Adipocyte (in vitro differentiated cells): ENCODE results near the gene GRIA1.

Experiments
- DNase-seq: peaks from one replicate; pipeline ENCODE4 v3.0.0-alpha.2; 2015; ENCODE audit warnings: low read depth
- H3K27me3 ChIP-seq: replicated peaks from 2 replicates; pipeline ENCODE4 v1.7.0; 2013; ENCODE audit warnings: mild to moderate bottlenecking, low read length, moderate library complexity; ENCODE audit not compliant: control insufficient read depth, insufficient read depth
- H3K36me3 ChIP-seq: 2 replicates; pipeline ENCODE4 v1.7.0; 2013; ENCODE audit warnings: low read length, mild to moderate bottlenecking, moderate library complexity; ENCODE audit not compliant: control insufficient read depth, insufficient read depth, severe bottlenecking
- H3K4me1 ChIP-seq: 2 replicates; pipeline ENCODE4 v1.7.0; 2013; ENCODE audit warnings: mild to moderate bottlenecking, low read length, moderate library complexity; ENCODE audit not compliant: control insufficient read depth, insufficient read depth
- H3K4me3 ChIP-seq: 2 replicates; pipeline ENCODE4 v1.7.0; 2013; ENCODE audit warnings: mild to moderate bottlenecking, low read length, moderate library complexity
- H3K9ac ChIP-seq: 2 replicates; pipeline ENCODE4 v1.7.0; 2013; ENCODE audit warnings: mild to moderate bottlenecking, low read length, moderate library complexity
- H3K9me3 ChIP-seq: 2 replicates; pipeline ENCODE4 v1.7.0; 2013; ENCODE audit warnings: mild to moderate bottlenecking, low read length, moderate library complexity; ENCODE audit not compliant: control insufficient read depth

Gene GRIA1

DNA sequence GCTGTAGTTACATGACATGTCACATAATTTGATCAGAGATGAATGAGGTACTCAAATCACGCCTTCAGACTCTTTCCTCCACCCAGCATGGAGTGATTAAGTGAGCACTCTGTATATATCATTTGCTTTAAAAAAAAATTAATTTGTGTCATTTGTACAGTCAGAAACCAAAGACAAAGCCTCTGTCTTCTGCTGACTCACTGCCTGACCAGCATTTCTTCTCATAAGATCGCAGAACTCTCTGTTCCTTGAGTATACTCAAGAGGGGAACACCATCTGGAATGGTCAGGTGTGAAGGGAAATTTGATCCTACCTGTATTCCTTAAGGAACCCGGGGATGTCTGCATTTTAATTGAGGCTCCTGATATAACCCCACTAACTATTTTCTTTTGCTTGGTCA, 293.8 kb downstream of the GRIA1 start:
- no peaks in the 10 kb centered on the region for H3K27me3 ChIP-seq
- no peak for DNase-seq
- no peak overlapping the region for H3K4me3 ChIP-seq
- H3K4me1 ChIP-seq: no peaks in the 10 kb centered on the region
- H3K36me3 ChIP-seq: no peaks in the 10 kb centered on the region
- no peak overlapping the region for H3K9ac ChIP-seq
- H3K9me3 ChIP-seq: no peaks in the 10 kb centered on the region

- no peaks in the 10 kb centered on the region for H3K4me1 ChIP-seq
- H3K36me3 ChIP-seq: no peaks in the 10 kb centered on the region
- DNase-seq: no peak
- H3K4me3 ChIP-seq: no peak overlapping the region
- H3K9me3 ChIP-seq: no peaks in the 10 kb centered on the region
- no peaks in the 10 kb centered on the region for H3K27me3 ChIP-seq
- no peak overlapping the region for H3K9ac ChIP-seq
These were observed 300.9 kb downstream of the GRIA1 start for GRCh38 chr5:153791339-153791738.

DNA sequence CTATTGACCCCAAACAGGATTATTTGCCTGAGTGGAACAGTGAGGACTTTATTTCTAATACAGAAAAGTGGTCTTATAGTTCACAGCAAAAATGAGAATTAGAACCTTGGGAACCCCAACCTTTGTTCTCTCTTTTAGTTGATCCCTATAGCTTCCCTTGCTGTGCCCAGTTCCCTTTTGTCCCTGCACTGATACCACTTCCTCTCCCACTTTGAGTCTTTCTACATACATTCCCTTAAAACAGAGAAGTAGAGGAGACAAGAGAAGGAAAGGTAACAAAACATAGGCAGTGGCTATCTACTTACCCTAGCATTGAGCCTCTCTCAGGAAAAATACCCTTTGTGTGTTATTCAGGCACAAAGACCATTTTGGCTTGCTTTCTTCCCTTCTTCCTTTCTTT, 301.8 kb downstream of the GRIA1 start:
- Histone ChIP-seq H3K4me1 (no peaks in the 10 kb centered on the region), H3K4me3 (no peak overlapping the region), H3K36me3 (no peaks in the 10 kb centered on the region), H3K27me3 (no peaks in the 10 kb centered on the region), H3K9me3 (no peaks in the 10 kb centered on the region), H3K9ac (no peak overlapping the region)
- no peak for DNase-seq

- no peaks in the 10 kb centered on the region for H3K27me3 ChIP-seq
- DNase-seq: no peak
- no peaks in the 10 kb centered on the region for H3K9me3 ChIP-seq
- H3K4me3 ChIP-seq: no peak overlapping the region
- no peaks in the 10 kb centered on the region for H3K4me1 ChIP-seq
- no peak overlapping the region for H3K9ac ChIP-seq
- no peaks in the 10 kb centered on the region for H3K36me3 ChIP-seq
These were observed 303.2 kb downstream of the GRIA1 start for GRCh38 chr5:153793699-153794098.

GRCh38 chr5:153794327-153794726, 303.9 kb downstream of the GRIA1 start:
- Histone ChIP-seq H3K9me3 (no peaks in the 10 kb centered on the region), H3K4me3 (no peak overlapping the region), H3K9ac (no peak overlapping the region), H3K4me1 (no peaks in the 10 kb centered on the region), H3K27me3 (no peaks in the 10 kb centered on the region), H3K36me3 (no peaks in the 10 kb centered on the region)
- DNase-seq: no peak

DNA sequence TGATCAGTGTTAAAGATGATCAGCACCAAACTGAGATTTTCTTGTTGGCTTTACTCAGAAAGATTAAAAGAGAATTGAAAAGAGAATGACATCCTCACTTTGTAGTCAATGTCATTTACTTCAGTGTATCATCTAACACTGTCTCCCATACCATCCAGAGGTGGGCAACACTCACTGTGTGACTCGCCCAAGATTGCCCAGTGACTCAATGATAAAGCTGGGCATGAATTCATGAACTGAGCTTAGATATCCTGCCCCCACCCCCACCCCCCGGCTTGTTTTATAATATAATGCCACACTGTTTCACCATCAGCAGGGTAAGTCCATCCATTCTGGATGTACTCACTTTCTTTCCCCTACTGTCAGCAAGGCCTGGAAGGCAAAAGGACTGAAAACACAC, 306.1 kb downstream of the GRIA1 start:
- H3K4me3 ChIP-seq: no peak overlapping the region
- H3K9me3 ChIP-seq: no peaks in the 10 kb centered on the region
- DNase-seq: no peak
- no peaks in the 10 kb centered on the region for H3K36me3 ChIP-seq
- H3K9ac ChIP-seq: no peak overlapping the region
- H3K27me3 ChIP-seq: no peaks in the 10 kb centered on the region
- no peaks in the 10 kb centered on the region for H3K4me1 ChIP-seq

DNA sequence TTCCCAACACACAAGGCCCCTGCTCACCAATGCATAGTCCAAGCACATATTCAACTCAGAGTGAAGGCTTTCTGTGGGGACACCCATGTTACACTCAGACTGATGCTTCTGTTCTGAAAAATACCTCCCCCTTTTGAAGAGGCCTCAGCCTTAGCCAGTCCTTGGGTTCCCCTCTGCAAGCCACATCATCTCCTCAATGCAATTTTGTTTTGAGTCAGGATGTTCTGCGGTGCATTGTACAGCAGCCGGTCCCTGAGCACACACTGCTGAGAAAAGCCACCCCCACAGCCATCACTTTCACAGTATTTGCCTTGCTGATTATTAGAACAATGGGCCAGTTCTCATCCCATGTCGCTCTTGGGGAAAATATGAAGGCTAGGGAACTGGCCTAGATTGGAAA, 307.0 kb downstream of the GRIA1 start:
- DNase-seq: no peak
- no peak overlapping the region for H3K9ac ChIP-seq
- no peak overlapping the region for H3K4me3 ChIP-seq

GRCh38 chr5:153798830-153799229, 308.4 kb downstream of the GRIA1 start:
- no peaks in the 10 kb centered on the region for H3K36me3 ChIP-seq
- no peaks in the 10 kb centered on the region for H3K27me3 ChIP-seq
- no peaks in the 10 kb centered on the region for H3K4me1 ChIP-seq
- no peak overlapping the region for H3K9ac ChIP-seq
- no peaks in the 10 kb centered on the region for H3K9me3 ChIP-seq
- no peak for DNase-seq
- H3K4me3 ChIP-seq: no peak overlapping the region

More for the DNA sequence above, 307.0 kb downstream of the GRIA1 start:
- H3K4me1 ChIP-seq: no peaks in the 10 kb centered on the region
- no peaks in the 10 kb centered on the region for H3K9me3 ChIP-seq
- no peaks in the 10 kb centered on the region for H3K27me3 ChIP-seq
- no peaks in the 10 kb centered on the region for H3K36me3 ChIP-seq

DNA sequence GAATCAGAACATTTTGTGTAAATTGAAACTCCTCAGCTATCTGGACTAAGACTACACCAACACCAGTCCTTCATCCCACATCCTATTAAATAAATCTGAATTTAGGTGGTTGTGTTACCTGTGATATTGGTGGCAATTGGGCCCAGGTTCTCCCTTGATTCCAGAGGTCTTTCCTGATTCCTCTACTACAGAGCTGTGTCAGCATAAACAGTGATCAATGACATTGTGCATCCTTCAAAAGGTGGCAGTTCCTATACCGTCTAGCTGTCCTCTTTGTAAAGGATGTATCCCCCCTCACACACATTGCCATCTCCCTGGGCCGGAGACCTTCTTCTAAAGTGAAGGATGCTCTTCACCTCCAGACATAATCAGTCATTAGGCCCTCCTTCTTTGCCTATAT, 309.0 kb downstream of the GRIA1 start:
- Histone ChIP-seq H3K4me3 (no peak overlapping the region), H3K36me3 (no peaks in the 10 kb centered on the region), H3K9me3 (no peaks in the 10 kb centered on the region), H3K27me3 (no peaks in the 10 kb centered on the region), H3K9ac (no peak overlapping the region), H3K4me1 (no peaks in the 10 kb centered on the region)
- no peak for DNase-seq

DNA sequence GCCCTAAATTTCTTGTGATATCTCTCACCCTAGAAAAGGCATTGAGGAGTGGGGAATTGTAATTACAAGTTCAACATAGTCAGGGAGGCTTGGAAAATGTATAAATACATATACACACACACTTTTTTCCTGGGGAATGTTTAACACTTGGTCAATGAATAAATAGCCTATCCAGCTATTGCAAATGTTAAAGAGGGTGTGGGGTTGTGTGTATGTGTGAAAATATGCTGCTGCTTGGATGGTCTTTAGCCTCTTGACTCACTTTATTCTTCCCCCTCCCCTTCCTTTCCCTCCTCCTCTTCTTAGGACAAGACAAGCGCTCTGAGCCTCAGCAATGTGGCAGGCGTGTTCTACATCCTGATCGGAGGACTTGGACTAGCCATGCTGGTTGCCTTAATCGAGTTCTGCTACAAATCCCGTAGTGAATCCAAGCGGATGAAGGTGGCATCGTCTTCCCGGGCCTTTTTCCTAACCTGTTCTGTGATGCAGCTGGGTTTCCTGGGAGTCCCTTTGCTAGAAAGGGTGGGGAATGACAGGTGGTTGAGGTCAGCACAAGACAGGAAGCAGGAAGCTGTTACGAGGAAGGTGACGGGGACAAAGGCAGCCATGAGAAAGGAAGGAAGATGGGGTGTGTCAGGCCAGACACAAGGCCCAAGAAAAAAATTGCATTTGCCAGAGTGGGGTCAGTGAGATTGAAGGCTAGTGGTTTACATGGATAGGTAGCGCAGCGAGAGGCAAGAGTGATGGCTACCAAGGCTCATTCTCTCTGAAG, 311.8 kb downstream of the GRIA1 start:
- no peak for DNase-seq
- Histone ChIP-seq H3K36me3 (no peaks in the 10 kb centered on the region), H3K4me3 (no peak overlapping the region)

DNA sequence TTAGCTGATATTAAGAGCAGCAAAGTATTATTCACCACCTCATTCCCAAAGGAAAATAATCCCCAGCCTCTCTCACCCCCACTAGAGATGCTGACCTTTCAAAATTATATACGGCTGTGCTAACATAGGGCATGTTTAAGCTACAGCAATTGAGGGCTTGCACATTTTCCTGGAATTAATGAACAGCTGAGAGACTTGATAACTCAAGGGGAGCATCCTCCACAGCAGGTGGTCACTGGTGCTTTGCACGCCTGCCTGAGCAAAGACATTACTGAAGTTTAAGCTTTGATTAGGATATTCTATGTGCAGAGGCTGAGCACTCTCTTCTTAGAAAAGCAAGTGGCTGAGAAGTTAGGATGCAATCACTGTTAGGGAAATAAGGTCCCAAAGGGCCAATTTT, 317.3 kb downstream of the GRIA1 start:
- DNase-seq: no peak
- H3K4me1 ChIP-seq: no peaks in the 10 kb centered on the region

More for the DNA sequence above, 311.8 kb downstream of the GRIA1 start:
- Histone ChIP-seq H3K9ac (no peak overlapping the region), H3K27me3 (no peaks in the 10 kb centered on the region), H3K4me1 (no peaks in the 10 kb centered on the region), H3K9me3 (no peaks in the 10 kb centered on the region)

GRCh38 chr5:153809166-153809565, 318.7 kb downstream of the GRIA1 start:
- Histone ChIP-seq H3K27me3 (no peaks in the 10 kb centered on the region), H3K36me3 (no peaks in the 10 kb centered on the region), H3K4me3 (no peak overlapping the region), H3K9ac (no peak overlapping the region), H3K4me1 (peaks cover 4% of the 10 kb centered on the region), H3K9me3 (no peaks in the 10 kb centered on the region)
- no peak for DNase-seq

More for the DNA sequence above, 317.3 kb downstream of the GRIA1 start:
- Histone ChIP-seq H3K4me3 (no peak overlapping the region), H3K36me3 (no peaks in the 10 kb centered on the region), H3K9me3 (no peaks in the 10 kb centered on the region), H3K27me3 (no peaks in the 10 kb centered on the region), H3K9ac (no peak overlapping the region)
